OCI-LY3 (cell line): ENCODE data around the gene FREY1.

Experiments used
- EZH2phosphoT487 ChIP-seq: fragments of 200-600 bp; shearing (Covaris generic); IDR thresholded peaks from 2 replicates; pipeline ENCODE4 v1.6.1; 2018; ENCODE audit warnings: antibody characterized with exemption, mixed run types, low read depth
- TF ChIP-seq, protein P1 (sequence below): fragments of 200-600, 300-600 bp; sonication (generic); IDR thresholded peaks from 2 replicates; pipeline ENCODE4 v1.5.1; 2014; ENCODE audit warnings: antibody characterized with exemption, low read length, low read depth

- TF ChIP-seq, protein P1, sequence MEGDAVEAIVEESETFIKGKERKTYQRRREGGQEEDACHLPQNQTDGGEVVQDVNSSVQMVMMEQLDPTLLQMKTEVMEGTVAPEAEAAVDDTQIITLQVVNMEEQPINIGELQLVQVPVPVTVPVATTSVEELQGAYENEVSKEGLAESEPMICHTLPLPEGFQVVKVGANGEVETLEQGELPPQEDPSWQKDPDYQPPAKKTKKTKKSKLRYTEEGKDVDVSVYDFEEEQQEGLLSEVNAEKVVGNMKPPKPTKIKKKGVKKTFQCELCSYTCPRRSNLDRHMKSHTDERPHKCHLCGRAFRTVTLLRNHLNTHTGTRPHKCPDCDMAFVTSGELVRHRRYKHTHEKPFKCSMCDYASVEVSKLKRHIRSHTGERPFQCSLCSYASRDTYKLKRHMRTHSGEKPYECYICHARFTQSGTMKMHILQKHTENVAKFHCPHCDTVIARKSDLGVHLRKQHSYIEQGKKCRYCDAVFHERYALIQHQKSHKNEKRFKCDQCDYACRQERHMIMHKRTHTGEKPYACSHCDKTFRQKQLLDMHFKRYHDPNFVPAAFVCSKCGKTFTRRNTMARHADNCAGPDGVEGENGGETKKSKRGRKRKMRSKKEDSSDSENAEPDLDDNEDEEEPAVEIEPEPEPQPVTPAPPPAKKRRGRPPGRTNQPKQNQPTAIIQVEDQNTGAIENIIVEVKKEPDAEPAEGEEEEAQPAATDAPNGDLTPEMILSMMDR: no peak
- no peak for TF ChIP-seq EZH2phosphoT487
Observed at GRCh38 chr11:45876401-45876800, 30.7 kb downstream of the FREY1 start.
